Transverse colon (tissue), 4 donors: Measurements from ENCODE around the gene MYH16. TPM values are rescaled to one million over a fixed set of nuclear protein-coding genes. Genes with fewer than 3 reads are reported as not detected.
"Not testable (repeated sequence)": the region's sequence is repeated elsewhere in the genome, so short reads cannot be mapped to it uniquely, and the experiment has no call there.

ENCODE experiments used
- DNase-seq: peaks from one replicate; pipeline ENCODE4 v3.0.0-alpha.2; 2019
- H3K27ac ChIP-seq, 4 donors: fragments of 200-600 bp; sonication (generic); 2 replicates each; pipeline ENCODE4 v1.5.1; 2016 to 2018; ENCODE audit warnings: inconsistent platforms in 4 of 4
- H3K27me3 ChIP-seq: fragments of 200-600 bp; sonication (generic); 2 replicates; pipeline ENCODE4 v1.5.1; 2017; ENCODE audit warnings: inconsistent platforms
- H3K36me3 ChIP-seq, 4 donors: fragments of 200-600 bp; sonication (generic); 2 replicates each; pipeline ENCODE4 v1.5.1; 2017 to 2019; ENCODE audit warnings: inconsistent platforms in 4 of 4
- H3K4me1 ChIP-seq, 4 donors: fragments of 200-600 bp; sonication (generic); 2 replicates each; pipeline ENCODE4 v1.5.1; 2017 to 2020; ENCODE audit warnings: inconsistent platforms in 4 of 4
- H3K4me3 ChIP-seq, 4 donors: fragments of 200-600 bp; sonication (generic); 1 replicate in 1 of 4; 2 replicates in 3 of 4; pipeline versions ENCODE4 v1.5.1 to v1.6.1; 2017 to 2019; ENCODE audit warnings: inconsistent platforms in 4 of 4
- H3K9me3 ChIP-seq, 2 donors: fragments of 200-600 bp; sonication (generic); 2 replicates each; pipeline ENCODE4 v1.5.1; 2017 to 2019; ENCODE audit warnings: inconsistent platforms in 2 of 2
- CTCF ChIP-seq, 5 experiments: fragments of 200-600 bp in 3 of 5; fragments of 450-650 bp in 2 of 5; sonication (generic) in 3 of 5; IDR thresholded peaks; 1 replicate in 2 of 5; 2 replicates in 3 of 5; pipeline ENCODE4 v1.5.1; 2016 to 2017; ENCODE audit warnings: antibody characterized with exemption in 5 of 5, inconsistent platforms in 3 of 5, mild to moderate bottlenecking in 2 of 5, moderate library complexity in 1 of 5
- EP300 ChIP-seq: sonication (generic); formaldehyde crosslinking; IDR thresholded peaks from one replicate; pipeline ENCODE4 v1.6.1; 2017; ENCODE audit warnings: antibody characterized with exemption, low read depth
- POLR2A ChIP-seq: fragments of 450-650 bp; IDR thresholded peaks from one replicate; pipeline ENCODE4 v1.6.1; 2016; ENCODE audit warnings: antibody characterized with exemption, mild to moderate bottlenecking, moderate library complexity
- POLR2AphosphoS5 ChIP-seq, 3 donors: sonication (generic); formaldehyde crosslinking; IDR thresholded peaks; one replicate each; pipeline ENCODE4 v1.6.1; 2016; ENCODE audit warnings: antibody characterized with exemption in 3 of 3
- WGBS, 2 donors: methylation state at CpG; one replicate each; pipeline ENCODE4 v1.1.5; 2018; ENCODE audit warnings: low coverage in 1 of 2; 5-methylcytosine and 5-hydroxymethylcytosine counted together
- in situ Hi-C, 4 donors: fragments of 200-750 bp; cut with MboI; loops; one replicate each; pipeline versions ENCODE4 v1.15.0 to v1.15.1; 2017; ENCODE audit warnings: low sequenced_read_pairs in 3 of 4, low pct_ligation_motif_present in 1 of 4, low pct_unique_long_range_greater_than_20kb in 1 of 4
- intact Hi-C: fragments of 100-400 bp; cut with DNase I; formaldehyde crosslinking; loops from one replicate; pipeline ENCODE4 v1.15.1; 2023; ENCODE audit warnings: low total_unique reads
- total RNA-seq, 4 donors: library from RNA; depleted of rRNA; stranded (reverse); fragments of >200 nt; gene quantifications; one replicate each; pipeline ENCODE4 v1.1.0, GENCODE V29; 2016

MYH16 gene
- total RNA-seq: not detected

GRCh38 chr7:99272476-99273045 is at the start of gene MYH16:
Gene MYH16, plus strand, starts transcription at chr7:99272839.
- in situ Hi-C loops (no loop called here), intact Hi-C loops (no loop called here)
- Histone ChIP-seq H3K4me1 (peaks cover 0 to 9% (median 1%) of the 10 kb centered on the region in 4 donors), H3K27me3 (no peaks in the 10 kb centered on the region), H3K9me3 (no peaks in the 10 kb centered on the region), H3K4me3 (no peak within 1 kb of the TSS), H3K27ac (no peak within 1 kb of the TSS), H3K36me3 (no peaks in the 10 kb centered on the region)
- TF ChIP-seq POLR2AphosphoS5 (IDR thresholded peaks at IDR 0.05) (no peak), CTCF (IDR thresholded peaks at IDR 0.05) (no peak), POLR2A (no peak), EP300 (no peak)
- DNase-seq: no peak
- 98% methylated on average over 2 of the region's 2 CpGs; no CpG with 5 or more reads in 1 of the 2 donors for WGBS, 2 donors

GRCh38 chr7:99224263-99224898 is 48.3 kb upstream of the MYH16 start:
- H3K4me1 ChIP-seq, in situ Hi-C loops, H3K27me3 ChIP-seq, H3K36me3 ChIP-seq, H3K4me3 ChIP-seq, intact Hi-C loops, H3K9me3 ChIP-seq: not testable (repeated sequence)
- DNase-seq: peak; percentile 42
- WGBS, 2 donors: 53 to 90% methylated on average over 4 to 15 of the region's 15 CpGs
- peak overlapping the region in 1 of 4 donors; percentile 36 for H3K27ac ChIP-seq

- Histone ChIP-seq H3K36me3 (no peaks in the 10 kb centered on the region), H3K9me3 (no peaks in the 10 kb centered on the region), H3K4me3 (no peak overlapping the region), H3K27ac (peak overlapping the region in 1 of 4 donors; percentile 36), H3K27me3 (no peaks in the 10 kb centered on the region), H3K4me1 (peaks cover 0 to 7% (median 0%) of the 10 kb centered on the region in 4 donors)
- no peak for DNase-seq
- TF ChIP-seq POLR2AphosphoS5 (IDR thresholded peaks at IDR 0.05) (no peak), POLR2A (no peak), EP300 (no peak), CTCF (IDR thresholded peaks at IDR 0.05) (no peak)
- intact Hi-C loops: no loop called here
- in situ Hi-C loops: no loop called here
- WGBS, 2 donors: 50 to 88% methylated on average over 1 to 2 of the region's 2 CpGs
These were observed 47.8 kb upstream of the MYH16 start for GRCh38 chr7:99224899-99225265.

- Histone ChIP-seq H3K27ac (no peak overlapping the region), H3K36me3 (no peaks in the 10 kb centered on the region), H3K27me3 (no peaks in the 10 kb centered on the region), H3K9me3 (no peaks in the 10 kb centered on the region), H3K4me3 (no peak overlapping the region), H3K4me1 (peaks cover 0 to 6% (median 0%) of the 10 kb centered on the region in 4 donors)
- no peak for DNase-seq
- intact Hi-C loops: no loop called here
- in situ Hi-C loops: no loop called here
- WGBS, 2 donors: 78 to 83% methylated on average over 4 of the region's 4 CpGs
- TF ChIP-seq POLR2AphosphoS5 (IDR thresholded peaks at IDR 0.05): no peak
- TF ChIP-seq POLR2A: no peak
- no peak for TF ChIP-seq CTCF (IDR thresholded peaks at IDR 0.05)
- no peak for TF ChIP-seq EP300
These were observed 43.4 kb upstream of the MYH16 start for GRCh38 chr7:99229234-99229633.
